ENCODE measurements around the gene KCNQ5. TPM values are rescaled to one million over a fixed set of nuclear protein-coding genes. Genes with fewer than 3 reads are reported as not detected.

The KCNQ5 gene
- total RNA-seq, 4 donors from 2014 or later: 0.57 to 4.4 (median 0.97) TPM

Small RNA genes lying within 50 kb of the gene (small RNA-seq; reads per million reads assigned to genes)
- 0 reads per million in 4 donors for gene MIR4282
